ENCODE measurements around the gene POFUT2.

The POFUT2 gene

DNA sequence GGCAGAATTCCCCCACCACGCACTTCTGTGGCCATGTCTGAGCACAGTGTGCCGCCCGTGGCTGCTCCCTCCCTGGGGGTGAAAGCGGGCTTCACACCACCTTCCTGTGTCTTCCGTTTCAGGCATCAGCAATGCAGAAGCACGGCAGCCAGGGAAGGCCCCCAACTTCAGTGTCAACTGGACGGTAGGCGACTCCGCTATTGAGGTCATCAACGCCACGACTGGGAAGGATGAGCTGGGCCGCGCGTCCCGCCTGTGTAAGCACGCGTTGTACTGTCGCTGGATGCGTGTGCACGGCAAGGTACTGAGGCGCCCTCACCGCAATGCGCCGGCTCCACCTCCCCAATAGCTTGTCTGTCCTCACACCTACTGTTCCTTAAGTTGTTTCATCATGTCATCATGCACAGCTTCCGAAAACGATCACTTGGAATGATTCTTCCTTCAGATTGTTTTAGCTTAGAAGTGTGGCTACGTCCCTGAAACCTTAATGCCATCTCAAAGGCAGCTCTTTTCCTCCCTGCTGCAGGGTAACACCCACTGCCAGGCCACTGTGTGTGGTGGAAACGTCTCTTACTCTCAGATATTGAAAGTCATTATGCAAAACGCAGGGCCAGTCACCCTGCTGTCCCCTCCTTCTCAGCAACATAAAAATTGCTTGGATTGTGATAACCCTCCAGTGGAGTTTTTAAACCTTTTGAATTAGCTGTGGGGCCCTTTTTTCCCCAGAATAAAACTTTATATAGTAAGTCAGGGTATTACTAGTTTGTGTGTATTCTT lies 66.8 kb downstream of the POFUT2 start:
- no peak for ATAC-seq
- TF ChIP-seq, protein P1, sequence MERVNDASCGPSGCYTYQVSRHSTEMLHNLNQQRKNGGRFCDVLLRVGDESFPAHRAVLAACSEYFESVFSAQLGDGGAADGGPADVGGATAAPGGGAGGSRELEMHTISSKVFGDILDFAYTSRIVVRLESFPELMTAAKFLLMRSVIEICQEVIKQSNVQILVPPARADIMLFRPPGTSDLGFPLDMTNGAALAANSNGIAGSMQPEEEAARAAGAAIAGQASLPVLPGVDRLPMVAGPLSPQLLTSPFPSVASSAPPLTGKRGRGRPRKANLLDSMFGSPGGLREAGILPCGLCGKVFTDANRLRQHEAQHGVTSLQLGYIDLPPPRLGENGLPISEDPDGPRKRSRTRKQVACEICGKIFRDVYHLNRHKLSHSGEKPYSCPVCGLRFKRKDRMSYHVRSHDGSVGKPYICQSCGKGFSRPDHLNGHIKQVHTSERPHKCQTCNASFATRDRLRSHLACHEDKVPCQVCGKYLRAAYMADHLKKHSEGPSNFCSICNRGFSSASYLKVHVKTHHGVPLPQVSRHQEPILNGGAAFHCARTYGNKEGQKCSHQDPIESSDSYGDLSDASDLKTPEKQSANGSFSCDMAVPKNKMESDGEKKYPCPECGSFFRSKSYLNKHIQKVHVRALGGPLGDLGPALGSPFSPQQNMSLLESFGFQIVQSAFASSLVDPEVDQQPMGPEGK (CRISPR knock-in tag; IDR thresholded peaks at IDR 0.05; ENCODE audit: borderline replicate concordance) = no peak
- TF ChIP-seq, protein P2, sequence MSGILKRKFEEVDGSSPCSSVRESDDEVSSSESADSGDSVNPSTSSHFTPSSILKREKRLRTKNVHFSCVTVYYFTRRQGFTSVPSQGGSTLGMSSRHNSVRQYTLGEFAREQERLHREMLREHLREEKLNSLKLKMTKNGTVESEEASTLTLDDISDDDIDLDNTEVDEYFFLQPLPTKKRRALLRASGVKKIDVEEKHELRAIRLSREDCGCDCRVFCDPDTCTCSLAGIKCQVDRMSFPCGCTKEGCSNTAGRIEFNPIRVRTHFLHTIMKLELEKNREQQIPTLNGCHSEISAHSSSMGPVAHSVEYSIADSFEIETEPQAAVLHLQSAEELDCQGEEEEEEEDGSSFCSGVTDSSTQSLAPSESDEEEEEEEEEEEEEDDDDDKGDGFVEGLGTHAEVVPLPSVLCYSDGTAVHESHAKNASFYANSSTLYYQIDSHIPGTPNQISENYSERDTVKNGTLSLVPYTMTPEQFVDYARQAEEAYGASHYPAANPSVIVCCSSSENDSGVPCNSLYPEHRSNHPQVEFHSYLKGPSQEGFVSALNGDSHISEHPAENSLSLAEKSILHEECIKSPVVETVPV (CRISPR knock-in tag; IDR thresholded peaks at IDR 0.05) = no peak
- TF ChIP-seq ZNF565 (CRISPR knock-in tag; conservative IDR thresholded peaks at IDR 0.05; ENCODE audit: low read depth) (no peak), ESRRG (CRISPR knock-in tag; IDR thresholded peaks at IDR 0.05) (no peak), PPARA (CRISPR knock-in tag; IDR thresholded peaks at IDR 0.05; ENCODE audit: borderline replicate concordance) (no peak), ZNF70 (CRISPR knock-in tag; IDR thresholded peaks at IDR 0.05) (no peak), TCF4 (CRISPR knock-in tag; IDR thresholded peaks at IDR 0.05; ENCODE audit: borderline replicate concordance) (no peak), ZFP30 (CRISPR knock-in tag; IDR thresholded peaks at IDR 0.05) (no peak), SNAI2 (CRISPR knock-in tag; IDR thresholded peaks at IDR 0.05) (no peak), BACH2 (CRISPR knock-in tag; IDR thresholded peaks at IDR 0.05; ENCODE audit: borderline replicate concordance) (no peak), TOX (CRISPR knock-in tag; IDR thresholded peaks at IDR 0.05; ENCODE audit: borderline replicate concordance) (no peak), CSDC2 (CRISPR knock-in tag; IDR thresholded peaks at IDR 0.05) (no peak), ZFP3 (CRISPR knock-in tag; IDR thresholded peaks at IDR 0.05) (no peak), GLIS3 (CRISPR knock-in tag; IDR thresholded peaks at IDR 0.05) (no peak)
- TF ChIP-seq, protein P3, sequence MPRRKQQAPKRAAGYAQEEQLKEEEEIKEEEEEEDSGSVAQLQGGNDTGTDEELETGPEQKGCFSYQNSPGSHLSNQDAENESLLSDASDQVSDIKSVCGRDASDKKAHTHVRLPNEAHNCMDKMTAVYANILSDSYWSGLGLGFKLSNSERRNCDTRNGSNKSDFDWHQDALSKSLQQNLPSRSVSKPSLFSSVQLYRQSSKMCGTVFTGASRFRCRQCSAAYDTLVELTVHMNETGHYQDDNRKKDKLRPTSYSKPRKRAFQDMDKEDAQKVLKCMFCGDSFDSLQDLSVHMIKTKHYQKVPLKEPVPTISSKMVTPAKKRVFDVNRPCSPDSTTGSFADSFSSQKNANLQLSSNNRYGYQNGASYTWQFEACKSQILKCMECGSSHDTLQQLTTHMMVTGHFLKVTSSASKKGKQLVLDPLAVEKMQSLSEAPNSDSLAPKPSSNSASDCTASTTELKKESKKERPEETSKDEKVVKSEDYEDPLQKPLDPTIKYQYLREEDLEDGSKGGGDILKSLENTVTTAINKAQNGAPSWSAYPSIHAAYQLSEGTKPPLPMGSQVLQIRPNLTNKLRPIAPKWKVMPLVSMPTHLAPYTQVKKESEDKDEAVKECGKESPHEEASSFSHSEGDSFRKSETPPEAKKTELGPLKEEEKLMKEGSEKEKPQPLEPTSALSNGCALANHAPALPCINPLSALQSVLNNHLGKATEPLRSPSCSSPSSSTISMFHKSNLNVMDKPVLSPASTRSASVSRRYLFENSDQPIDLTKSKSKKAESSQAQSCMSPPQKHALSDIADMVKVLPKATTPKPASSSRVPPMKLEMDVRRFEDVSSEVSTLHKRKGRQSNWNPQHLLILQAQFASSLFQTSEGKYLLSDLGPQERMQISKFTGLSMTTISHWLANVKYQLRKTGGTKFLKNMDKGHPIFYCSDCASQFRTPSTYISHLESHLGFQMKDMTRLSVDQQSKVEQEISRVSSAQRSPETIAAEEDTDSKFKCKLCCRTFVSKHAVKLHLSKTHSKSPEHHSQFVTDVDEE (CRISPR knock-in tag; IDR thresholded peaks at IDR 0.05) = no peak

DNA sequence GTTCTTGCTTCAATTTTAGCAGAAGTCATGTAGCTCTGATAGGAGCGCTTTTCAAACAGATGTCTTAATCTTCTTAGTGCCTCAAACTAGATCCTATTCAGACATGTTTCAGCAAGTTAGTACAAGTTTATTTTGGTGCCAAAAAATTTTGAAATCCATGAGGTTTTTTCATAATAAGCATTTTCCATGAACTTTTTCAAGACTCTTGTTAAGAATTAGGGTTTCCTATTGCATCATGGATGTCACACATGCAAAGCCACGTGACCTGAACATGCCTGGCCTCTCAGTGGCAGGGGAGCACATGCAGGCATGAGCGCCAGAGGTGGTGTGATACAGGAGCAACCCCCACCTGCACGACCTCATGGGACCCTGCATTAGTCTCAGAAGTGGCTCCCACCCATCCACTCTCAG lies 67.6 kb downstream of the POFUT2 start:
- no peak for ATAC-seq
- TF ChIP-seq, protein P4, sequence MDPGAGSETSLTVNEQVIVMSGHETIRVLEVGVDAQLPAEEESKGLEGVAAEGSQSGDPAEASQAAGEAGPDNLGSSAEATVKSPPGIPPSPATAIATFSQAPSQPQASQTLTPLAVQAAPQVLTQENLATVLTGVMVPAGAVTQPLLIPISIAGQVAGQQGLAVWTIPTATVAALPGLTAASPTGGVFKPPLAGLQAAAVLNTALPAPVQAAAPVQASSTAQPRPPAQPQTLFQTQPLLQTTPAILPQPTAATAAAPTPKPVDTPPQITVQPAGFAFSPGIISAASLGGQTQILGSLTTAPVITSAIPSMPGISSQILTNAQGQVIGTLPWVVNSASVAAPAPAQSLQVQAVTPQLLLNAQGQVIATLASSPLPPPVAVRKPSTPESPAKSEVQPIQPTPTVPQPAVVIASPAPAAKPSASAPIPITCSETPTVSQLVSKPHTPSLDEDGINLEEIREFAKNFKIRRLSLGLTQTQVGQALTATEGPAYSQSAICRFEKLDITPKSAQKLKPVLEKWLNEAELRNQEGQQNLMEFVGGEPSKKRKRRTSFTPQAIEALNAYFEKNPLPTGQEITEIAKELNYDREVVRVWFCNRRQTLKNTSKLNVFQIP (CRISPR knock-in tag; IDR thresholded peaks at IDR 0.05; ENCODE audit: borderline replicate concordance, low read depth) = no peak
- no peak for TF ChIP-seq ZC3H10 (CRISPR knock-in tag; IDR thresholded peaks at IDR 0.05)
- no peak for TF ChIP-seq RARB (CRISPR knock-in tag; IDR thresholded peaks at IDR 0.05)
- TF ChIP-seq PPARA (CRISPR knock-in tag; IDR thresholded peaks at IDR 0.05; ENCODE audit: borderline replicate concordance) = no peak
- TF ChIP-seq, protein P2 (CRISPR knock-in tag; IDR thresholded peaks at IDR 0.05) = no peak
- no peak for TF ChIP-seq ZNF70 (CRISPR knock-in tag; IDR thresholded peaks at IDR 0.05)
- no peak for TF ChIP-seq GLIS3 (CRISPR knock-in tag; IDR thresholded peaks at IDR 0.05)

DNA sequence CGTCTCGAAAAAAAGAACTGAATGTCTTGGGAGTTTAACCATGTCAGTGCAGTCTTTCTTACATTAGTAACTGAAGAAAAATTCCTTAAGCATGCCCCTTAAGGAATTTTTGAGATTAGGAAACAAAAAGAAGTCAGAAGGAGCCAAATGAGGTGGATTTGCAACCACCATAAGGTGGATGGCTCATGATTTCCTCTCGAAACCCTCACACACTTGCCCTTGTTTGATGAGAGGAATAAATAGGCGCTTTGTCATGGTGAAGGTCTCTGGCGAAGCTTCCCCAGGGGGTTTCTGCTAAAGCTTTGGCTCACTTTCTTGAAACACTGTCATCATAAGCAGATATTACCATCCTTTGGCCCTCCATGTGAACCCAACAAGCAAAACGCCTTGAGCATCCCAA lies 68.2 kb downstream of the POFUT2 start:
- no peak for ATAC-seq
- TF ChIP-seq ZC3H10 (CRISPR knock-in tag; IDR thresholded peaks at IDR 0.05) (no peak), BACH2 (CRISPR knock-in tag; IDR thresholded peaks at IDR 0.05; ENCODE audit: borderline replicate concordance) (no peak), OSR1 (CRISPR knock-in tag; IDR thresholded peaks at IDR 0.05) (no peak), ZNF70 (CRISPR knock-in tag; IDR thresholded peaks at IDR 0.05) (no peak), PPARA (CRISPR knock-in tag; IDR thresholded peaks at IDR 0.05; ENCODE audit: borderline replicate concordance) (no peak), ISL1 (CRISPR knock-in tag; IDR thresholded peaks at IDR 0.05) (no peak), ARNTL (CRISPR knock-in tag; IDR thresholded peaks at IDR 0.05; ENCODE audit: borderline replicate concordance, low read depth) (no peak), TOX (CRISPR knock-in tag; IDR thresholded peaks at IDR 0.05; ENCODE audit: borderline replicate concordance) (no peak), ZFP3 (CRISPR knock-in tag; IDR thresholded peaks at IDR 0.05) (no peak), SNAI2 (CRISPR knock-in tag; IDR thresholded peaks at IDR 0.05) (no peak), TCF4 (CRISPR knock-in tag; IDR thresholded peaks at IDR 0.05; ENCODE audit: borderline replicate concordance) (no peak)
- TF ChIP-seq, protein P1 (CRISPR knock-in tag; IDR thresholded peaks at IDR 0.05; ENCODE audit: borderline replicate concordance) = no peak
- TF ChIP-seq, protein P4 (CRISPR knock-in tag; IDR thresholded peaks at IDR 0.05; ENCODE audit: borderline replicate concordance, low read depth) = no peak
